HCT116 (cell line): ENCODE results near the gene CDH24. TPM values are rescaled to one million over a fixed set of nuclear protein-coding genes. Genes with fewer than 3 reads are reported as not detected.

Experiments used
- ATAC-seq: fragments of 200-7000 bp; cut with Tn5 transposase; 2 replicates; pipeline ENCODE4 v1.9.1; 2020; ENCODE audit warnings: mild to moderate bottlenecking, moderate library complexity
- BruUV-seq: library from RNA; stranded (reverse); fragments of 400-500 nt; replicated peaks from 2 replicates; lab custom pipeline; 2021; lab: Mats Ljungman, UMichigan
- CTCF ChIA-PET: fragments of 300-600 bp; sonication (Branson Sonifier 250); formaldehyde crosslinking; loops from one replicate; lab custom pipeline; 2021; ENCODE audit warnings: antibody characterized with exemption; lab: Charles Lee
- POLR2A ChIA-PET: fragments of 300-600, 350-600 bp; sonication (Branson Sonifier 250); formaldehyde crosslinking; loops from one replicate; lab custom pipeline; 2021; ENCODE audit warnings: antibody characterized with exemption; lab: Charles Lee
- RAD21 ChIA-PET, 2 experiments: fragments of 300-600 bp; sonication (Branson Sonifier 250); formaldehyde crosslinking; loops; one replicate each; lab custom pipeline; 2023; ENCODE audit warnings: low total read pairs in 2 of 2; ENCODE audit not compliant: uncharacterized antibody in 2 of 2, unreplicated experiment in 2 of 2, low non-redundant PET in 1 of 2; lab: Charles Lee
- DNase-seq: peaks from one replicate; pipeline ENCODE4 v3.0.0-alpha.2; 2010; ENCODE audit warnings: low read depth, low spot score
- H2AFZ ChIP-seq: fragments of 200-600 bp; shearing (Covaris generic), sonication (generic); 2 replicates; pipeline ENCODE4 v1.6.1; 2017; ENCODE audit warnings: low read depth, mixed run types, mixed read lengths, antibody characterized with exemption, low read length; ENCODE audit not compliant: poor library complexity, severe bottlenecking
- H3K27ac ChIP-seq: 2 replicates; pipeline ENCODE4 v1.5.1; 2012; ENCODE audit warnings: low read depth, low read length
- H3K27me3 ChIP-seq: fragments of 200-600 bp; sonication (generic); 2 replicates; pipeline ENCODE4 v1.6.1; 2016; ENCODE audit warnings: mixed run types, low read length, mixed read lengths; ENCODE audit not compliant: insufficient read depth
- H3K36me3 ChIP-seq, 2 experiments: fragments of 200-500 bp in 1 of 2; fragments of 200-600 bp in 1 of 2; sonication (Bioruptor generic) in 1 of 2; sonication (generic) in 1 of 2; 2 replicates each; pipeline versions ENCODE4 v1.5.1 to v1.6.1; 2014 to 2016; ENCODE audit warnings: low read length in 2 of 2, inconsistent platforms in 1 of 2, mixed read lengths in 1 of 2, mixed run types in 1 of 2; ENCODE audit not compliant: insufficient read depth in 2 of 2, control insufficient read depth in 1 of 2
- H3K4me1 ChIP-seq, 2 experiments: fragments of 200-600 bp in 1 of 2; sonication (generic) in 1 of 2; 2 replicates each; pipeline versions ENCODE4 v1.5.1 to v1.6.1; 2012 to 2017; ENCODE audit warnings: low read length in 2 of 2, inconsistent platforms in 1 of 2, mild to moderate bottlenecking in 1 of 2, mixed read lengths in 1 of 2, mixed run types in 1 of 2, moderate library complexity in 1 of 2; ENCODE audit not compliant: insufficient read depth in 2 of 2, control insufficient read depth in 1 of 2
- H3K4me2 ChIP-seq: fragments of 200-600 bp; sonication (generic); 2 replicates; pipeline ENCODE4 v1.6.1; 2017; ENCODE audit warnings: mixed run types, low read length, mixed read lengths
- H3K4me3 ChIP-seq, 2 experiments: fragments of 200-600 bp in 1 of 2; sonication (generic) in 1 of 2; replicated peaks in 1 of 2; 2 replicates each; pipeline ENCODE4 v1.5.1; 2011 to 2016; ENCODE audit warnings: low read length in 2 of 2, control low read depth in 1 of 2, low read depth in 1 of 2, mild to moderate bottlenecking in 1 of 2, mixed read lengths in 1 of 2, mixed run types in 1 of 2
- H3K79me2 ChIP-seq: fragments of 200-600 bp; sonication (generic); 2 replicates; pipeline ENCODE4 v1.6.1; 2017; ENCODE audit warnings: mild to moderate bottlenecking, mixed run types, low read length, moderate library complexity, mixed read lengths; ENCODE audit not compliant: insufficient read depth
- H3K9ac ChIP-seq: fragments of 200-600 bp; sonication (generic); 2 replicates; pipeline ENCODE4 v1.6.1; 2016; ENCODE audit warnings: low read length, mixed read lengths
- H3K9me2 ChIP-seq: fragments of 200-600 bp; sonication (generic), shearing (Covaris generic); 2 replicates; pipeline ENCODE4 v1.6.1; 2017; ENCODE audit warnings: mixed run types, mild to moderate bottlenecking, moderate library complexity; ENCODE audit not compliant: insufficient read depth
- H3K9me3 ChIP-seq, 2 experiments: fragments of 200-500 bp in 1 of 2; fragments of 200-600 bp in 1 of 2; sonication (Bioruptor generic) in 1 of 2; sonication (generic) in 1 of 2; 2 replicates each; pipeline ENCODE4 v1.6.1; 2014 to 2017; ENCODE audit warnings: low read length in 2 of 2, mixed read lengths in 2 of 2, inconsistent platforms in 1 of 2, low read depth in 1 of 2, mild to moderate bottlenecking in 1 of 2, mixed run types in 1 of 2, moderate library complexity in 1 of 2; ENCODE audit not compliant: control insufficient read depth in 1 of 2, insufficient read depth in 1 of 2
- H4K20me1 ChIP-seq: fragments of 200-600 bp; sonication (generic), shearing (Covaris generic); 2 replicates; pipeline ENCODE4 v1.6.1; 2017; ENCODE audit warnings: mixed run types, mild to moderate bottlenecking, moderate library complexity; ENCODE audit not compliant: insufficient read depth
- CEBPB ChIP-seq: IDR thresholded peaks from 2 replicates; pipeline ENCODE4 v1.6.1; 2012; ENCODE audit warnings: low read depth
- CTCF ChIP-seq, 3 experiments: fragments of 200-600 bp in 1 of 3; sonication (generic) in 1 of 3; IDR thresholded peaks in 2 of 3; conservative IDR thresholded peaks in 1 of 3; 2 replicates each; pipeline ENCODE4 v1.5.1; 2012 to 2017; ENCODE audit warnings: low read depth in 2 of 3, low read length in 2 of 3, antibody characterized with exemption in 1 of 3, borderline replicate concordance in 1 of 3, control low read depth in 1 of 3, mild to moderate bottlenecking in 1 of 3, mixed read lengths in 1 of 3, mixed run types in 1 of 3, moderate library complexity in 1 of 3; ENCODE audit not compliant: insufficient read depth in 1 of 3
- ELF1 ChIP-seq: IDR thresholded peaks from 2 replicates; pipeline ENCODE4 v1.6.1; 2012; ENCODE audit warnings: low read depth, borderline replicate concordance
- EZH2 ChIP-seq: fragments of 200-600 bp; sonication (generic); IDR thresholded peaks from 2 replicates; pipeline ENCODE4 v1.6.1; 2017; ENCODE audit warnings: antibody characterized with exemption, mixed run types
- EZH2phosphoT487 ChIP-seq: fragments of 200-600 bp; IDR thresholded peaks from 2 replicates; pipeline ENCODE4 v1.6.1; 2018; ENCODE audit warnings: antibody characterized with exemption, borderline replicate concordance
- JUND ChIP-seq: IDR thresholded peaks from 2 replicates; pipeline ENCODE4 v1.6.1; 2012
- POLR2A ChIP-seq: IDR thresholded peaks from 2 replicates; pipeline ENCODE4 v1.7.0; 2011; ENCODE audit warnings: borderline replicate concordance; ENCODE audit not compliant: insufficient read depth, insufficient read length; ENCODE audit errors: extremely low read depth
- RAD21 ChIP-seq: IDR thresholded peaks from 2 replicates; pipeline ENCODE4 v1.6.1; 2012; ENCODE audit warnings: low read depth, mild to moderate bottlenecking
- REST ChIP-seq: IDR thresholded peaks from 2 replicates; pipeline ENCODE4 v1.6.1; 2012; ENCODE audit warnings: low read depth
- SP1 ChIP-seq: IDR thresholded peaks from 2 replicates; pipeline ENCODE4 v1.6.1; 2012; ENCODE audit warnings: low read depth
- SRF ChIP-seq: IDR thresholded peaks from 2 replicates; pipeline ENCODE4 v1.6.1; 2012; ENCODE audit warnings: low read depth
- TCF7L2 ChIP-seq: IDR thresholded peaks from 2 replicates; pipeline ENCODE4 v1.7.0; 2011; ENCODE audit warnings: borderline replicate concordance, inconsistent platforms; ENCODE audit not compliant: insufficient read depth, insufficient read length; ENCODE audit errors: extremely low read depth
- ZFX ChIP-seq: fragments of 450-650 bp; IDR thresholded peaks from 2 replicates; pipeline ENCODE4 v1.6.1; 2017
- ZNF274 ChIP-seq: fragments of 200-500 bp; sonication (Bioruptor generic); IDR thresholded peaks from 2 replicates; pipeline ENCODE4 v1.6.1; 2014; ENCODE audit warnings: mild to moderate bottlenecking, low read depth, low read length, inconsistent platforms
- intact Hi-C: fragments of 100-400 bp; cut with micrococcal nuclease; formaldehyde crosslinking; loops from 2 replicates; pipeline ENCODE4 v1.10.0; 2022
- total RNA-seq: library from RNA; stranded (reverse); gene quantifications from one replicate; pipeline ENCODE4 v1.2.1, GENCODE V29; 2021; ENCODE audit not compliant: unreplicated experiment

CDH24 gene
- total RNA-seq, 1 experiment from 2014 or later, result 19.3 TPM

DNA sequence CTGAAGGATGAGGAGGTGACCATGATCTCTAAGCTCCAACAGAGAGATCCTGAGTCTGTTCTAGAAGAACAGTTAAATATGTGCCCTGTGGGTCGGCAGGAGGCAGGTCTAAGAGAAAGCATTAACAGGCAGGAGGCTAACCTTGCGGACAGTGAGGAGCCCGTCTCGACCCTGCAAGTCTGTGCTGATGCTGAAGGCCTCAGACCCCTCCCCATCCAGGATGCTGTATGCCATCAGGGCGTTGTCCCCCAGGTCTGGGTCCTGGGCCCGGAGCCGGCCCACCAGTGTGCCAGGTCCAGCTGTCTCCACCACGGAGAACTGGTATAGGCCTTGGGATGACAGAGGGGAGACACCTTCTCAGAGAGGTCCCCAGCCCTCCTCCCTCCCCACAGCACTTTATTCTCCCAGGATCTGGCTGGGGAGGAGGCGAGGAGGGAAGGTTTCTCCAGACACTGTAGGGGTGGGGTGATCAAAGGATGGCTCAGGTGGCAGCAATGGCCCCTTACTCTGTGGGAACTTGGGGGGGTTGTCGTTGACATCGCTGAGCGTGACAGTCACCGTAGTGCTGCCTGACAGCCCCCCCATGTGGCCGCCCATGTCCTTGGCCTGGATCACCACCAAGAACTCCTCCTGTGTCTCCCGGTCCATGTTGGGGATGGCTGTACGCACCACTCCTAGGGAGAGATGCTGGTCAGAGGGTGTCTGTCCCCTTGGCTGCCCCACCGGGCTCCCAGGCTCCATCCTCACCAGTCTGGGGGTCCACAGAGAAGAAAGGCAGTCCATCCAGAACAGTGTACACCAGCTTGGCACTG, 3.1 kb downstream of the CDH24 start:
- POLR2A ChIA-PET, result interaction anchor here (1.3 kb wide), 1 partner anchor 41 kb away, joined by 3 read pairs; the partner anchor contains the start of genes ACIN1 and C14orf119
- H3K4me1 ChIP-seq, result peaks cover 12 to 28% of the 10 kb centered on the region in 2 experiments
- no peak overlapping the region for H3K27ac ChIP-seq
- ATAC-seq (no peak), DNase-seq (no peak)
- no peak overlapping the region for H2AFZ ChIP-seq
- H3K4me2 ChIP-seq, result no peak overlapping the region
- no peaks in the 10 kb centered on the region for H3K9me2 ChIP-seq
- no peak overlapping the region for H3K4me3 ChIP-seq
- H3K79me2 ChIP-seq, result no peaks in the 10 kb centered on the region
- H4K20me1 ChIP-seq, result no peaks in the 10 kb centered on the region
- peaks cover under 1 to 6% of the 10 kb centered on the region in 2 experiments; a peak in 3 of 4 replicates for H3K36me3 ChIP-seq
- no peaks in the 10 kb centered on the region for H3K27me3 ChIP-seq
- intact Hi-C loops, result no loop called here
- H3K9ac ChIP-seq, result no peak overlapping the region
- TF ChIP-seq RAD21 (peak; percentile 58), CTCF (IDR thresholded peaks at IDR 0.05 in 2 of 3, conservative IDR thresholded peaks at IDR 0.05 in 1 of 3; ENCODE audit: borderline replicate concordance in 1 of 3, insufficient read depth in 1 of 3, low read depth in 2 of 3, low read length in 2 of 3) (peak; percentile 33 to 48 (median 37); a peak in 4 of 6 replicates), ELF1 (no peak)
- BruUV-seq, result no TSS peak
- no peaks in the 10 kb centered on the region for H3K9me3 ChIP-seq
- CTCF ChIA-PET, result interaction anchor here (2.1 to 9.9 kb wide), 2 partner anchors 48 to 70 kb away, joined by 9 to 175 read pairs; partner anchors contain the start of gene AJUBA
- RAD21 ChIA-PET, result interaction anchor here in 1 of 2 experiments (0.6 to 0.7 kb wide), 2 partner anchors 67 to 468 kb away, joined by 3 read pairs; no protein-coding TSS in a partner anchor

- DNase-seq (no peak), ATAC-seq (no peak)
- Histone ChIP-seq H3K4me2 (no peak overlapping the region), H2AFZ (no peak overlapping the region), H3K27me3 (no peaks in the 10 kb centered on the region), H3K9me3 (no peaks in the 10 kb centered on the region), H3K79me2 (no peaks in the 10 kb centered on the region), H3K4me1 (peaks cover 12 to 24% of the 10 kb centered on the region in 2 experiments), H3K9me2 (no peaks in the 10 kb centered on the region), H3K27ac (no peak overlapping the region), H3K9ac (no peak overlapping the region), H4K20me1 (no peaks in the 10 kb centered on the region), H3K36me3 (0 out of 4 replicates have a peak, but pooled peaks cover 0 to under 1% of the 10 kb centered on the region in 2 experiments), H3K4me3 (no peak overlapping the region)
- no TSS peak for BruUV-seq
- intact Hi-C loops, result no loop called here
- POLR2A ChIA-PET, result no interaction called here
- CTCF ChIA-PET, result interaction anchor here (2.2 kb wide), 1 partner anchor 15 kb away, joined by 8 read pairs; no protein-coding TSS in a partner anchor
- RAD21 ChIA-PET, result no interaction called here
- TF ChIP-seq SRF (no peak), EZH2 (no peak), ZFX (no peak), CEBPB (no peak), ZNF274 (no peak), JUND (no peak), REST (no peak), TCF7L2 (no peak), ELF1 (no peak), SP1 (no peak), POLR2A (no peak), EZH2phosphoT487 (no peak)
These were observed 3.9 kb downstream of the CDH24 start for GRCh38 chr14:23053426-23053825.
